Thyroid gland (tissue), 4 donors: Measurements from ENCODE around the gene ZFHX2.

ENCODE experiments used
- POLR2A ChIP-seq, 2 donors: fragments of 450-650 bp; IDR thresholded peaks; one replicate each; pipeline ENCODE4 v1.6.1; 2017; ENCODE audit warnings: antibody characterized with exemption in 2 of 2, mild to moderate bottlenecking in 2 of 2, moderate library complexity in 1 of 2
- TF ChIP-seq, protein P1 (sequence below), 6 experiments: fragments of 200-600 bp in 3 of 6; fragments of 450-650 bp in 3 of 6; sonication (generic) in 3 of 6; IDR thresholded peaks; one replicate each; pipeline ENCODE4 v1.5.1; 2016 to 2019; ENCODE audit warnings: antibody characterized with exemption in 6 of 6, mild to moderate bottlenecking in 2 of 6, inconsistent platforms in 1 of 6, moderate library complexity in 1 of 6

DNA sequence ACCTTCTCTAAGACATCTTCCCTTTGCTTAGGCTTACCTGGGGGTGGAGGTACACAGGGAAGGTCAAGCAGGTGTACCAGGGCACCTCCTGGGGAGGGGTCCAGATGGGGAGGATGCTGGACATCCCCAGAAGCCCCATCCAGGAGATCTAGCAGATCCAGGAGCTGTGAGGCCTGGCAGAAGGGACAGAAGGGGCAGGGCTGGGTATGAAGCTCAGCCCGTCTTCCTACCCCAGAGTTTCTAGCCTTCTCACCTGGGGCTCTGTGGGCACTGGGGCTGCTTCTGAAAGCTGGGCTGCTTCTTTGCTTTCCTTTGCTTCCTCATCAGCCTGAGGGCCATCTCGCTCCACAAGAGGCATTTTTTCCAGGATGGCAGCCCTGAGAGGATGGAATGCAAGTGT, 9.7 kb upstream of the ZFHX2 start:
- no peak for TF ChIP-seq POLR2A (IDR thresholded peaks at IDR 0.05)
- TF ChIP-seq, protein P1, sequence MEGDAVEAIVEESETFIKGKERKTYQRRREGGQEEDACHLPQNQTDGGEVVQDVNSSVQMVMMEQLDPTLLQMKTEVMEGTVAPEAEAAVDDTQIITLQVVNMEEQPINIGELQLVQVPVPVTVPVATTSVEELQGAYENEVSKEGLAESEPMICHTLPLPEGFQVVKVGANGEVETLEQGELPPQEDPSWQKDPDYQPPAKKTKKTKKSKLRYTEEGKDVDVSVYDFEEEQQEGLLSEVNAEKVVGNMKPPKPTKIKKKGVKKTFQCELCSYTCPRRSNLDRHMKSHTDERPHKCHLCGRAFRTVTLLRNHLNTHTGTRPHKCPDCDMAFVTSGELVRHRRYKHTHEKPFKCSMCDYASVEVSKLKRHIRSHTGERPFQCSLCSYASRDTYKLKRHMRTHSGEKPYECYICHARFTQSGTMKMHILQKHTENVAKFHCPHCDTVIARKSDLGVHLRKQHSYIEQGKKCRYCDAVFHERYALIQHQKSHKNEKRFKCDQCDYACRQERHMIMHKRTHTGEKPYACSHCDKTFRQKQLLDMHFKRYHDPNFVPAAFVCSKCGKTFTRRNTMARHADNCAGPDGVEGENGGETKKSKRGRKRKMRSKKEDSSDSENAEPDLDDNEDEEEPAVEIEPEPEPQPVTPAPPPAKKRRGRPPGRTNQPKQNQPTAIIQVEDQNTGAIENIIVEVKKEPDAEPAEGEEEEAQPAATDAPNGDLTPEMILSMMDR (IDR thresholded peaks at IDR 0.05) = no peak
